IPS-15b (cell line): ENCODE measurements around the gene IL4I1.

Experiments used
- H3K27me3 ChIP-seq: one replicate; pipeline ENCODE4 v1.6.1; 2013; ENCODE audit warnings: low read length; ENCODE audit not compliant: control insufficient read depth, insufficient read depth
- H3K36me3 ChIP-seq: one replicate; pipeline ENCODE4 v1.6.1; 2013; ENCODE audit warnings: low read length; ENCODE audit not compliant: control insufficient read depth, insufficient read depth
- H3K4me1 ChIP-seq: one replicate; pipeline ENCODE4 v1.6.1; 2013; ENCODE audit warnings: mild to moderate bottlenecking, low read length; ENCODE audit not compliant: control insufficient read depth, insufficient read depth
- H3K4me3 ChIP-seq: one replicate; pipeline ENCODE4 v1.5.1; 2013; ENCODE audit warnings: low read depth, low read length
- H3K9ac ChIP-seq: one replicate; pipeline ENCODE4 v1.6.1; 2013; ENCODE audit warnings: low read depth, mild to moderate bottlenecking, low read length
- H3K9me3 ChIP-seq: one replicate; pipeline ENCODE4 v1.6.1; 2013; ENCODE audit warnings: mild to moderate bottlenecking, low read length; ENCODE audit not compliant: control insufficient read depth, insufficient read depth

IL4I1 gene

DNA sequence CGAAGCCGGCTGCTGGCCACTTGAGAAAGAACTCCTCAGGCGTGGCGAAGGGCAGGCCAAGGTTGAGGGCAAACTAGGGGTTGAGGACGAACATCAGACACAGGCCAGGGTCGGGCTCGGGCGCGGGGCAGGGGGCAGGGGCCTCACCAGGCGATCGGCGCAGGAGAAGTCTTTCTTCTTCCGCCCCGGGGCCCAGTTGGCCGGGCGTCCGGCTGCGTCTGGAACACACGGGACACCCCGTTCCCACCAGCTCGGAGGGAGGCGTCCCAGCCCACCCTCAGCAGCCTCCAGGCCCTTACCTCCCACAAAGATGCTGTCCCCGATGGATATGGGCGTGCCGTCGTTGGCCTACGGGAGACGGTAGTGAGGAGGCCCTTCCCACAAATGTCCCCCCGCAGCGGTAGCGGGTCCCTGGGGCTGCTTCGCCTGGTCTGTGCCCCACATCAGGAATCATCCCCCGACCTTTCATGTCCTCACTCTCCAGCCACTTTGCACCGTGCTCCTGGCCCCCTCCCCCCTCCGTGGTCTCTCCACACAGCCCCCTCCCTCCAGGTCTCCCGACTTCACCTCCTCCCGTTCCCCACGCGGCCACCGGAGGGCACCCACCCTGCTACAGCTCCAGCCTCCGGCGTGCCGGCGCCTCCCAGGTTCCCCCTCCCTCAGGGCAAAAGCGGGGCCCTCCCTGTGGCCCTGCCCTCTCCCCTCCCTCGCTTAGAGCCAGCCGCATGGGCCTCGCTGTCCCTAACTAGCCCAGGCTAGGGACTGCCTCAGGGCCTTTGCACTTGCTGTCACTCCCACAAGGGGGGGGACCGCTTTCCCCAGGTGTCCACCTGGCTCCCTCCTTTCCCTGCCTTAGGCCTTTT, 34.1 kb downstream of the IL4I1 start:
- H3K4me1 ChIP-seq = peaks cover 4% of the 10 kb centered on the region
- H3K36me3 ChIP-seq = peaks cover 62% of the 10 kb centered on the region
- no peak overlapping the region for H3K4me3 ChIP-seq
- H3K9ac ChIP-seq = no peak overlapping the region
- H3K27me3 ChIP-seq = no peaks in the 10 kb centered on the region
- no peaks in the 10 kb centered on the region for H3K9me3 ChIP-seq

DNA sequence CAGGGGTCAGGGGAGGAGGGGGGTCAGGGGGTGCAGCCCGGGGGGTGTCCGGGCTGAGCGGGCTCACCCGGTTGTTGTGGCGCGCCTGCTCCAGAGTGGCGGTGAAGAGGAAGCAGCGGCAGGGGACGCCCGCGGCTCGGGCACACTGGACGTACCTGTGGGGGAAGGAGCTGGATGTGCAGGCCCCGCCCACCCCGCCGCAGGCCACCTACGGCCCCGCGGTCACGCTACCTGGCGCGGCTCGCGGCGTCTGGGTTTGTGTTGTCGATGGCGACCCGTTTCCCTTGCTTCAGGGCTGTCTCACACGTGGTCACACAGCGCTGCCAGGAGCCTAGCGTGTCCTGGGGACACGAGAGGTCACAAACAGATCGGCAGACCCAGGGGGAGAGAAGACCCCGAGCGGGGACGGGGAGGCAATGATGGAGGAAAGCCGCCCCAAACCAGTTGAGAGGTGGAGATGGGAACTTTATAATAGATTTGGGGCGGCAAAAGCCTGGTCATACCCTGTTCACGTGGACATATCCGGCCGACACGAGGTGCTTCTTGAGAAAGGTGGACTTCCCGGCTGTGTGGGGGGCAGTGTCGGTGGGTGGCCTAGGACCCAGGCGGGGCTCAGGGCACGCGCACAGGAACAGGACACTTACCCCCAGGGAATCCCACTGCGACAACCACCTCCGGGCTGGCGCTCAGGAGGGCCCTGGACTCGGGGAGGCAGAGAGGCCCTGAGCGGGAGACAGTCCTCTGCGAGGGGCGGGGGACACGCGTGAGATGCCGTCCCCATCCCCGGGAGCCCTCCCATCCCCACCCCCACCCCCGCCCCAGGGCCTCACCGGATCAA, 34.9 kb downstream of the IL4I1 start:
- H3K36me3 ChIP-seq = peaks cover 70% of the 10 kb centered on the region

DNA sequence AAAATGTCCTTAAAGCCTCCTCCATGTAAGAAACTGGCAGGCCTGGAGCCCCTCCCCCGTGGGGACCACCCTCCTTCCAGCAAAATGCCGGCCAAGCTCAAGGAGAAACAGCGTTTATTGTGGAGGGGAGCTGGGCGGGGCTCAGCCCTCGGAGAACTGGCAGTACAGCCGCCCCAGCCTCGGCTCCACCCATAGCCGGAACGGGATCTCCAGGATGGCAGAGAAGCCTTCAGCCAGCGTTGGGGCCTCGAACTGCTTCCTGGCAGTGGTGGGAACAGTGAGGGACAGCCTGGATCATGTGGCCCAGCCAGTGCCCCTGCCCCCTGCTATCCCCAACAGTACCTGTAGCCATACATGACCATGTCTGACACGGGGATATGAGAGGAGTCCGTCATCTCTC, 35.6 kb downstream of the IL4I1 start:
- Histone ChIP-seq H3K9ac (no peak overlapping the region), H3K36me3 (peaks cover 75% of the 10 kb centered on the region), H3K4me1 (peaks cover 4% of the 10 kb centered on the region), H3K9me3 (no peaks in the 10 kb centered on the region), H3K4me3 (no peak overlapping the region), H3K27me3 (no peaks in the 10 kb centered on the region)

More for the DNA sequence above, 34.9 kb downstream of the IL4I1 start:
- H3K4me3 ChIP-seq = no peak overlapping the region
- no peaks in the 10 kb centered on the region for H3K9me3 ChIP-seq
- H3K9ac ChIP-seq = no peak overlapping the region
- no peaks in the 10 kb centered on the region for H3K27me3 ChIP-seq
- H3K4me1 ChIP-seq = peaks cover 4% of the 10 kb centered on the region

DNA sequence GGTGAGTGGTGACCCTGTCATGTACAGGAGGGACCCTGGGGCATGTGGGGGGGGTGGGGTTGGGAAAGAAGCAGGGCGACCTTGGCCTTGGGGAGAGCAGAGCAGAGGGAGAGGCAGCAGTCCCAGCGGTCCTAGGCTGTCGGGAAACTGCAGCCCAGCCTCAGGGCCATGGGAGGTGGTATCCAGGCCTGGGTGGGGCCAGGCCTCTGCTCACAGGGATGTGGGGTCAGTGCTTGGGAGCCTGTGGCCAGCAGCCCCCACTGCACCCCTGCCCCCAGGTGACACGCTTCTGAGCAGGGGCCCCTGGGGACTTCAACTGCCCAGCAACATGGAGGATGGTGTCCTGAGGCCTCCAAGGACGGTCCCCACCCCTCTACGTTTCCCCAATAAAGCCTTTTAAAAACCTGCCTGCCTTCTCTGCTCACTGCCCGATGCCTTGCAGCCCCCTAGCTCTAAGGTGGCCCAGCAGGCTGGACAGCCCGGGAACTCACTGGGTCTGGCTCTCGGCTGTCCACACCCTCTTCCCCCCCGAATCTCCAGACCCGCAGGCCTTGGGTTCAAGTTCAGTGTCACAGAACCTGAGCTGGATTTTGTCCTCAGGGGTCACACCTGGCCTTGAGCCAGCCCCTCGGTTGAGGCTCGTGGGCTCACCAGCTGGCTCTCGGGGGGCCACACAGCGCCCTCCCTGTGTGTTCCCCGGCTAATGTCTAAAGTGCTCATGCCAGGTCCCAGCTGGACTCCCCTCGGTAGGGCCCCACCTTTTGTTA, 36.2 kb downstream of the IL4I1 start:
- peaks cover 80% of the 10 kb centered on the region for H3K36me3 ChIP-seq
- peak overlapping the region; percentile 24 for H3K9ac ChIP-seq

DNA sequence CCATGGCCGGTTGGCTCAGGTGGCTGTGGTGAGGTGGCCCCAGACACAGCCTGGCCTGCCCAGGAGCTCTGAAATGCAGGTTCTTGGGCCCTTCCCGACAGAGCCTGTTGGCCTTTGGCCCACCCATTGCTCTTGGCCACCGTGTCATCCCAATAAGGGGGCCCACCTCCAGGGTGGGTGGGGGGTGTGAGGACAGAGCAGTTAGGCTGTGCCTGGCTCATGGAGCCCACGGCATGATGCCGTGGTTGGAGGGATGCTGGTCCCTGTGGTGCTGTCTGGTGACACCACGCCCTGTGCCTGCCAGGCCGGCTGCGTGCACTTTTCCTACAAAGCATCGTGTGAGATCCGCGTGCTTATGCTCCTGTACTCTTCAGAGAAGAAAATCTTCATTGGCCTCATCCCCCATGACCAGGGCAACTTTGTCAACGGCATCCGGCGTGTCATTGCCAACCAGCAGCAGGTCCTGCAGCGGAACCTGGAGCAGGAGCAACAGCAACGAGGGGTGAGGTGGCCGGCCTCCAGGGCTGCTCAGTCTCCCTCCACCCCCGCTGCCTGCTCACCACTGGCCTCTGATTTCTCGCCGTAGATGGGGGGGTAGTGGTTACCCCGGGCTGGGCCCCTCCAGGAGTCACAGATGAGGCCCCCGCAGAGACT, 36.9 kb downstream of the IL4I1 start:
- H3K4me3 ChIP-seq = no peak overlapping the region
- H3K27me3 ChIP-seq = no peaks in the 10 kb centered on the region
- peaks cover under 1% of the 10 kb centered on the region for H3K4me1 ChIP-seq
- H3K9me3 ChIP-seq = no peaks in the 10 kb centered on the region
- H3K36me3 ChIP-seq = peaks cover 83% of the 10 kb centered on the region
- H3K9ac ChIP-seq = no peak overlapping the region

More for the DNA sequence above, 36.2 kb downstream of the IL4I1 start:
- Histone ChIP-seq H3K4me3 (no peak overlapping the region), H3K4me1 (peaks cover 4% of the 10 kb centered on the region), H3K9me3 (no peaks in the 10 kb centered on the region), H3K27me3 (no peaks in the 10 kb centered on the region)

DNA sequence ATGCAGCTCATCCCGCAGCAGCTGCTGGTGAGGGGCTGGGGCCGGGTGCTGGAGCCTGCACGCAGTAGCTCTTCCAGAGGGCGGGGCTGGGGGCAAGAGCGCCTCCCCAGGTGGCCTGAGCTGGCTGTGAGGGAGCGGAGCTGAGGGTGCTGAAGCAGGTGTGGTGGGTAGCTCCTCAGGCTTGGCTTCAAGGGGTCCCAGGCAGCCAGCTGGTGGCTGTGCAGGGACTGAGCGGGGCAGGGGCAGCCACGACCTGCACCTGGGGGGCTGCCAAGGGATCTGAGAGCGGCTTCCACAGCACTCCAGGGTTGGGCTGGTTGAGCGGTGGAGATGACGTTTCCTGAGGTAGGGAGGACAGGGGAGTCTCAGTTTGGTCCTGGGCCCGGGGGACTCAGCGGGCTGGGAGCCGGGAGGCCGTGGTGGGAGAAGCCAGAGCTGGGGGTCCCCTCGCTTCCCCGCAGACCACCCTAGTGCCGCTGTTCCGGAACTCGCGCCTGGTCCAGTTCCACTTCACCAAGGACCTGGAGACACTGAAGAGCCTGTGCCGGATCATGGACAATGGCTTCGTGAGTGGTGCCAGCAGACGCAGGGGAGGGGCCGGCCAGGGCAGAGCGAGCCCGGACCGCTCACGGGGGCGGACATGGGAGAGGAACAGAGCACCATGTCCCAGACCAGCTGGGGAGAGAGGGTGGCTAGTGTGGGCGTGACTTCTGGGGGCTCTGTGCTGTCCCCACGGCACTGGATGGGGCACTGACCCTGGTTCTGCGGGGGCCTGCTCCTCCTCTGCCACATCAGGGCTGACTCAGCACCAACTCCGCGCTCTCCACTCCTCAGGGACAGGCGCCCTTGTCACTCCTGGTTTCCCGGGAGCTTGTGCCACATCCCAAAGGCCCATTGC, 38.4 kb downstream of the IL4I1 start:
- peaks cover 69% of the 10 kb centered on the region for H3K36me3 ChIP-seq
- H3K4me1 ChIP-seq = no peaks in the 10 kb centered on the region
- H3K9me3 ChIP-seq = no peaks in the 10 kb centered on the region
- H3K27me3 ChIP-seq = no peaks in the 10 kb centered on the region
- H3K9ac ChIP-seq = no peak overlapping the region
- H3K4me3 ChIP-seq = no peak overlapping the region

DNA sequence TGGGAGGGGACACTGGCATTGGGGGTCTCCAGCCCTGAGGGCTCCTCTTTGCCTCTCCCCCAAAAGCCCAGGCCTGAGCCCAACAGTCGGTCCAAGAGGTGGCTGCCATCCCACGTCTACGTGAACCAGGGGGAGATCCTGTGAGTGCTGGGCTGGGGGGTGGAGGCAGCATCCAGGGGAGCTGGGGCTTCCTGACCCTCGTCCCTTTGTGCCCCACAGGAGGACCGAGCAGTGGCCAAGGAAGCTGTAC, 38.9 kb downstream of the IL4I1 start:
- Histone ChIP-seq H3K9ac (no peak overlapping the region), H3K9me3 (no peaks in the 10 kb centered on the region), H3K27me3 (no peaks in the 10 kb centered on the region), H3K4me1 (peaks cover 4% of the 10 kb centered on the region), H3K36me3 (peaks cover 65% of the 10 kb centered on the region), H3K4me3 (no peak overlapping the region)

DNA sequence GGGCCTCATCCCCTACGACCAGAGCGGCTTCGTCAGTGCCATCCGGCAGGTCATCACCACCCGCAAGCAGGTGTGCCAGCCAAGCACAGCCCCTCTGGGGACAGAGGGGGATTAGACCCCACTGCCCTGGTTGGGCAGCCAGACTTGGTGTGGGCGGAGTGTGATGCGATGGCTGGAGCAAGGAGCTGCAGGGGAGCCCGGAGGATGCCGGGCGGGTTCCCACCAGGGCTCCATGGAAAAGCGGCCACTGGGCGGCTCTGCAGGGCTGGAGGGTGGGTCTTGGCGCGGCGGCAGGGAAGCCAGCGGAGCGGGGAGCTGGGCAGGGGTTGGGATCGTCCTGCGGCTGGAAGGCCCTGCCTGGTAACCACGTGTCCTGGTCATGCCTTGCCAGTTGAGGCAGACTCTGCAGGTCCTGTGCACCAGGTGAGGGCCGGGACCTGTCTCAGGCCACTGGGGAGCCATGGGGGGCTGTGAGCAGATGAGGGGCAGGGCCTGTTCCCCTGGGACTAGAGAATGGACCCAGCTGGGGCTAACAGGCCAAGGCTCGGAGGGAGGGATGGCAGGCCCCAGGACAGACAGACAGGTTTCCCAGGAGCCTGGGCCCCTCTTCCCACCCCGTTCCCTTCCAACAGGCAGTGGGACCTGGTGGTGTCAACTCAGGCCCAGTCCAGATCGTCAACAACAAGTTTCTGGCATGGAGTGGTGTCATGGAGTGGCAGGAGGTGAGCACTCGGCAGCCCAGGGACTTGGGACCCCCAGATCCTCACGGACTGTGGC, 39.4 kb downstream of the IL4I1 start:
- Histone ChIP-seq H3K27me3 (no peaks in the 10 kb centered on the region), H3K9ac (no peak overlapping the region), H3K4me3 (no peak overlapping the region), H3K9me3 (no peaks in the 10 kb centered on the region), H3K4me1 (peaks cover 6% of the 10 kb centered on the region), H3K36me3 (peaks cover 65% of the 10 kb centered on the region)

DNA sequence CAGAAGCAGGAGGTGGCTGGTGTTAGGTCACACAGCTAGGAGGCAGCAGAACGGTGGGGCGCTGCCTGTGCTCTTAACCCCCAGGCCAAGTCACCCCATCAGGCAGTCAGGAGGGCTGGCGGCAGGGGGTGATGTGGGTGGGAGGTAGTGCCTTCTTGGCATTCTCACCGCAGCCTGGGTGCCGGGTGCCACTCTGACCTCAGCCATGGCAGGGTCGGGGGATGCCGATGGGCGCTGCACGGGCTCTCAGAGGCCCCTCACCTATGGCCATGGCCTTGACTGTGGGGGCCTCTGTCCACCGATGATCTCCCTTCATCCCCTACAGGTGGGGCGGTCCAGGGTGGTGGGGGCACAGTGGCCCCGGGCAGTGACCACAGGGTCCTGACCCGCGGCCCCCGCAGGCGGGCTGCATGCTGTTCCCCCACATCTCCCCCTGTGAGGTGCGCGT, 40.1 kb downstream of the IL4I1 start:
- peaks cover 59% of the 10 kb centered on the region for H3K36me3 ChIP-seq
- H3K9ac ChIP-seq = no peak overlapping the region
- no peaks in the 10 kb centered on the region for H3K27me3 ChIP-seq
- H3K4me1 ChIP-seq = peaks cover 6% of the 10 kb centered on the region
- H3K4me3 ChIP-seq = no peak overlapping the region
- H3K9me3 ChIP-seq = no peaks in the 10 kb centered on the region
